H9 (cell line): Measurements from ENCODE around the gene MARF1. TPM values are rescaled to one million over a fixed set of nuclear protein-coding genes. Genes with fewer than 3 reads are reported as not detected.
A peak's percentile ranks its signal among the peaks of the same experiment; 100 is the strongest.

Source experiments
- DNase-seq: peaks from one replicate; pipeline ENCODE4 v3.0.0-alpha.2; 2017
- H2AFZ ChIP-seq: one replicate; pipeline ENCODE4 v1.6.1; 2013; ENCODE audit warnings: mild to moderate bottlenecking, low read length, control low read depth, moderate library complexity
- H2AK5ac ChIP-seq: 2 replicates; pipeline ENCODE4 v1.6.1; 2013; ENCODE audit warnings: low read length, control low read depth, mixed read lengths; ENCODE audit not compliant: insufficient read length
- H2BK120ac ChIP-seq: one replicate; pipeline ENCODE4 v1.6.1; 2013; ENCODE audit warnings: low read depth, mild to moderate bottlenecking, low read length, control low read depth, inconsistent platforms; ENCODE audit not compliant: poor library complexity, severe bottlenecking
- H2BK12ac ChIP-seq: 2 replicates; pipeline ENCODE4 v1.6.1; 2013; ENCODE audit warnings: low read length, control low read depth, mixed read lengths, low read depth; ENCODE audit not compliant: insufficient read length
- H2BK15ac ChIP-seq: 2 replicates; pipeline ENCODE4 v1.6.1; 2013; ENCODE audit warnings: low read depth, low read length, control low read depth
- H2BK20ac ChIP-seq: one replicate; pipeline ENCODE4 v1.6.1; 2013; ENCODE audit warnings: low read depth, mild to moderate bottlenecking, low read length, control low read depth, inconsistent platforms; ENCODE audit not compliant: poor library complexity, severe bottlenecking
- H2BK5ac ChIP-seq: 2 replicates; pipeline ENCODE4 v1.6.1; 2013; ENCODE audit warnings: low read length, control low read depth, mixed read lengths; ENCODE audit not compliant: insufficient read length
- H3K14ac ChIP-seq: 2 replicates; pipeline ENCODE4 v1.6.1; 2013; ENCODE audit warnings: low read length, control low read depth; ENCODE audit not compliant: insufficient read depth
- H3K18ac ChIP-seq: 2 replicates; pipeline ENCODE4 v1.6.1; 2013; ENCODE audit warnings: low read depth, mild to moderate bottlenecking, mixed read lengths, low read length, control low read depth; ENCODE audit not compliant: insufficient read length
- H3K23ac ChIP-seq: 2 replicates; pipeline ENCODE4 v1.6.1; 2013; ENCODE audit warnings: low read length, control low read depth, mixed read lengths, low read depth; ENCODE audit not compliant: insufficient read length
- H3K23me2 ChIP-seq: 2 replicates; pipeline ENCODE4 v1.6.1; 2013; ENCODE audit warnings: low read depth, mild to moderate bottlenecking, mixed read lengths, low read length, control low read depth; ENCODE audit not compliant: insufficient read length, poor library complexity, severe bottlenecking
- H3K27ac ChIP-seq: 2 replicates; pipeline ENCODE4 v1.5.1; 2013; ENCODE audit warnings: low read length, control low read depth, mixed read lengths, low read depth; ENCODE audit not compliant: insufficient read length
- H3K27me3 ChIP-seq: 2 replicates; pipeline ENCODE4 v1.6.1; 2013; ENCODE audit warnings: low read length, control low read depth, inconsistent platforms; ENCODE audit not compliant: insufficient read depth
- H3K4ac ChIP-seq: 2 replicates; pipeline ENCODE4 v1.6.1; 2013; ENCODE audit warnings: low read depth, mild to moderate bottlenecking, control low read depth, inconsistent platforms, low read length, moderate library complexity
- H3K4me1 ChIP-seq: 2 replicates; pipeline ENCODE4 v1.6.1; 2013; ENCODE audit warnings: low read length, control low read depth, inconsistent platforms; ENCODE audit not compliant: insufficient read depth
- H3K4me2 ChIP-seq: 2 replicates; pipeline ENCODE4 v1.6.1; 2013; ENCODE audit warnings: low read length, control low read depth, mixed read lengths; ENCODE audit not compliant: insufficient read length, insufficient read depth
- H3K56ac ChIP-seq: 2 replicates; pipeline ENCODE4 v1.6.1; 2013; ENCODE audit warnings: low read depth, mild to moderate bottlenecking, mixed read lengths, low read length, control low read depth; ENCODE audit not compliant: insufficient read length
- H3K79me1 ChIP-seq: 2 replicates; pipeline ENCODE4 v1.6.1; 2013; ENCODE audit warnings: low read depth, mild to moderate bottlenecking, moderate library complexity, low read length, control low read depth, inconsistent platforms; ENCODE audit not compliant: insufficient read depth, poor library complexity, severe bottlenecking
- H3K79me2 ChIP-seq: 2 replicates; pipeline ENCODE4 v1.6.1; 2013; ENCODE audit warnings: low read length, control low read depth, inconsistent platforms; ENCODE audit not compliant: insufficient read depth
- H3K9ac ChIP-seq: 2 replicates; pipeline ENCODE4 v1.6.1; 2013; ENCODE audit warnings: low read length, control low read depth, mixed read lengths; ENCODE audit not compliant: insufficient read length; ENCODE audit errors: extremely low read depth
- H3K9me3 ChIP-seq: one replicate; pipeline ENCODE4 v1.6.1; 2013; ENCODE audit warnings: low read depth, low read length, inconsistent platforms; ENCODE audit not compliant: control insufficient read depth
- H3T11ph ChIP-seq: one replicate; pipeline ENCODE4 v1.6.1; 2013; ENCODE audit warnings: mild to moderate bottlenecking, low read length, control low read depth, inconsistent platforms
- H4K20me1 ChIP-seq: one replicate; pipeline ENCODE4 v1.6.1; 2013; ENCODE audit not compliant: control insufficient read depth, insufficient read length, insufficient read depth
- H4K5ac ChIP-seq: 2 replicates; pipeline ENCODE4 v1.6.1; 2013; ENCODE audit warnings: low read depth, mild to moderate bottlenecking, mixed read lengths, low read length, control low read depth; ENCODE audit not compliant: insufficient read length
- H4K8ac ChIP-seq: replicated peaks from 2 replicates; pipeline ENCODE4 v1.6.1; 2013; ENCODE audit warnings: low read length, control low read depth, mixed read lengths, low read depth; ENCODE audit not compliant: insufficient read length
- H4K91ac ChIP-seq: 2 replicates; pipeline ENCODE4 v1.6.1; 2013; ENCODE audit warnings: low read depth, mild to moderate bottlenecking, moderate library complexity, mixed read lengths, low read length, control low read depth; ENCODE audit not compliant: insufficient read length
- H3K27ac Mint-ChIP-seq, 3 experiments: 2 replicates in 2 of 3; 3 replicates in 1 of 3; pipeline ENCODE4 v1.8.0; 2020 to 2021; ENCODE audit warnings: mixed read lengths in 3 of 3, mild to moderate bottlenecking in 1 of 3, moderate library complexity in 1 of 3
- H3K27me3 Mint-ChIP-seq: 2 replicates; pipeline ENCODE4 v1.8.0; 2021; ENCODE audit warnings: low read depth, mild to moderate bottlenecking, moderate library complexity, mixed read lengths
- H3K36me3 Mint-ChIP-seq, 3 experiments: 2 replicates in 2 of 3; 3 replicates in 1 of 3; pipeline ENCODE4 v1.8.0; 2020 to 2021; ENCODE audit warnings: low read depth in 3 of 3, mixed read lengths in 3 of 3; ENCODE audit not compliant: insufficient read depth in 1 of 3
- H3K4me1 Mint-ChIP-seq, 2 experiments: 2 replicates each; pipeline ENCODE4 v1.8.0; 2020; ENCODE audit warnings: mixed read lengths in 2 of 2
- H3K4me3 Mint-ChIP-seq, 2 experiments: 2 replicates in 1 of 2; 3 replicates in 1 of 2; pipeline ENCODE4 v1.8.0; 2020 to 2021; ENCODE audit warnings: mild to moderate bottlenecking in 2 of 2, mixed read lengths in 2 of 2, moderate library complexity in 1 of 2
- H3K9me3 Mint-ChIP-seq, 2 experiments: 2 replicates in 1 of 2; 3 replicates in 1 of 2; pipeline ENCODE4 v1.8.0; 2020; ENCODE audit warnings: mild to moderate bottlenecking in 2 of 2, mixed read lengths in 2 of 2, moderate library complexity in 1 of 2
- CTCF ChIP-seq: fragments of 200-600 bp; sonication (generic); conservative IDR thresholded peaks from 3 replicates; pipeline ENCODE4 v1.8.0; 2021; ENCODE audit warnings: antibody characterized with exemption, mild to moderate bottlenecking
- WGBS: extraction: QIAGEN DNeasy Blood & Tissue Kit; methylation state at CpG from one replicate; pipeline ENCODE4 v1.1.7; 2013; ENCODE audit warnings: missing lambda C conversion rate, low lambda C conversion rate, mixed read lengths; ENCODE audit not compliant: insufficient read length; ENCODE audit errors: extremely low coverage; 5-methylcytosine and 5-hydroxymethylcytosine counted together
- total RNA-seq: library from RNA; stranded (reverse); gene quantifications from 2 replicates; pipeline ENCODE4 v1.2.1, GENCODE V29; 2021

The MARF1 gene
- total RNA-seq, 1 experiment from 2014 or later = 23.3 TPM

GRCh38 chr16:15573274-15573895 lies 69.6 kb downstream of the MARF1 start:
- Histone ChIP-seq H4K5ac (no peak overlapping the region), H3K4me2 (no peak overlapping the region), H3K23ac (no peak overlapping the region), H2BK15ac (no peak overlapping the region), H3K27me3 (no peaks in the 10 kb centered on the region), H4K20me1 (no peaks in the 10 kb centered on the region), H3K4ac (no peak overlapping the region), H3K18ac (no peak overlapping the region), H2BK120ac (no peak overlapping the region), H3K23me2 (no peaks in the 10 kb centered on the region), H4K8ac (no peak overlapping the region), H3K79me2 (no peaks in the 10 kb centered on the region), H2AFZ (no peak overlapping the region), H2AK5ac (no peak overlapping the region), H2BK20ac (no peak overlapping the region), H3K27ac (no peak overlapping the region), H3K79me1 (no peaks in the 10 kb centered on the region), H3K56ac (no peak overlapping the region), H2BK5ac (no peak overlapping the region), H3K9me3 (no peaks in the 10 kb centered on the region), H3K9ac (no peak overlapping the region), H2BK12ac (no peak overlapping the region), H3T11ph (no peak overlapping the region), H3K14ac (no peak overlapping the region), H4K91ac (no peak overlapping the region), H3K4me1 (peaks cover 2% of the 10 kb centered on the region; the same call in 1 of the 2 replicates)
- H3K4me1 Mint-ChIP-seq = peaks cover 15 to 21% of the 10 kb centered on the region in 2 experiments
- no peak overlapping the region; a peak in 1 of 5 replicates for H3K4me3 Mint-ChIP-seq
- WGBS = no CpG with 5 or more reads among the region's 7 CpGs
- TF ChIP-seq CTCF = no peak
- peak overlapping the region in 1 of 3 experiments; percentile 17; a peak in 1 of 7 replicates for H3K27ac Mint-ChIP-seq
- no peak for DNase-seq
- no peaks in the 10 kb centered on the region for H3K27me3 Mint-ChIP-seq
- peaks cover 10 to 16% (median 10%) of the 10 kb centered on the region in 3 experiments; a peak in 6 of 7 replicates for H3K36me3 Mint-ChIP-seq
- H3K9me3 Mint-ChIP-seq = no peaks in the 10 kb centered on the region; a peak in 1 of 5 replicates
